IMR-90 (cell line): ENCODE results near the gene ISCU. TPM values are rescaled to one million over a fixed set of nuclear protein-coding genes. Genes with fewer than 3 reads are reported as not detected.

Experiments used
- ATAC-seq: fragments of 200-7000 bp; cut with Tn5 transposase; 2 replicates; pipeline ENCODE4 v1.9.1; 2020; ENCODE audit warnings: low read depth, mild to moderate bottlenecking, moderate library complexity
- BruUV-seq: library from RNA; stranded (reverse); fragments of 400-500 nt; replicated peaks from 2 replicates; lab custom pipeline; 2021; lab: Mats Ljungman, UMichigan
- CTCF ChIA-PET: fragments of 300-600 bp; formaldehyde crosslinking; extraction: SDS; loops from one replicate; lab custom pipeline; 2021; ENCODE audit warnings: antibody characterized with exemption; lab: Yijun Ruan, JAX
- POLR2A ChIA-PET: fragments of 300-600 bp; sonication (Branson Sonifier 250); formaldehyde crosslinking; loops from one replicate; lab custom pipeline; 2022; ENCODE audit warnings: antibody characterized with exemption; ENCODE audit not compliant: unreplicated experiment; lab: Charles Lee
- DNase-seq: peaks from one replicate; pipeline ENCODE4 v3.0.0; 2013
- H2AFZ ChIP-seq: replicated peaks from 2 replicates; pipeline ENCODE3; 2013; ENCODE audit warnings: low read length, mild to moderate bottlenecking; ENCODE audit not compliant: poor library complexity
- H2AK5ac ChIP-seq: 2 replicates; pipeline ENCODE4 v1.6.1; 2013; ENCODE audit warnings: low read depth, low read length, inconsistent platforms
- H2AK9ac ChIP-seq: replicated peaks from 2 replicates; pipeline ENCODE3; 2013; ENCODE audit warnings: mild to moderate bottlenecking, low read depth, low read length, moderate library complexity; ENCODE audit not compliant: poor library complexity
- H2BK120ac ChIP-seq: 2 replicates; pipeline ENCODE4 v1.6.1; 2013; ENCODE audit warnings: low read depth, low read length, inconsistent platforms
- H2BK15ac ChIP-seq: 3 replicates; pipeline ENCODE4 v1.6.1; 2013; ENCODE audit warnings: low read depth, low read length, inconsistent platforms
- H2BK20ac ChIP-seq: 2 replicates; pipeline ENCODE4 v1.6.1; 2013; ENCODE audit warnings: low read depth, mild to moderate bottlenecking, inconsistent platforms, low read length, moderate library complexity
- H2BK5ac ChIP-seq: 2 replicates; pipeline ENCODE4 v1.6.1; 2013; ENCODE audit warnings: mild to moderate bottlenecking, low read depth, low read length, inconsistent platforms; ENCODE audit not compliant: poor library complexity, severe bottlenecking
- H3K14ac ChIP-seq: replicated peaks from 2 replicates; pipeline ENCODE4 v1.6.1; 2013; ENCODE audit warnings: low read depth, low read length, inconsistent platforms
- H3K18ac ChIP-seq: 2 replicates; pipeline ENCODE4 v1.6.1; 2013; ENCODE audit warnings: low read depth, low read length, control low read depth
- H3K23ac ChIP-seq: 2 replicates; pipeline ENCODE4 v1.6.1; 2013; ENCODE audit warnings: low read depth, low read length, inconsistent platforms
- H3K27ac ChIP-seq: 2 replicates; pipeline ENCODE4 v1.5.1; 2013; ENCODE audit warnings: mild to moderate bottlenecking, control low read depth, low read length; ENCODE audit not compliant: insufficient read depth
- H3K27me3 ChIP-seq: 2 replicates; pipeline ENCODE4 v1.6.1; 2013; ENCODE audit warnings: low read length; ENCODE audit not compliant: control insufficient read depth, insufficient read depth
- H3K36me3 ChIP-seq: 2 replicates; pipeline ENCODE4 v1.6.1; 2013; ENCODE audit warnings: low read length, mixed read lengths; ENCODE audit not compliant: control insufficient read depth, insufficient read depth
- H3K4ac ChIP-seq: 2 replicates; pipeline ENCODE4 v1.6.1; 2013; ENCODE audit warnings: low read depth, low read length, inconsistent platforms
- H3K4me1 ChIP-seq: 2 replicates; pipeline ENCODE4 v1.6.1; 2013; ENCODE audit warnings: low read length, mixed read lengths; ENCODE audit not compliant: control insufficient read depth, insufficient read depth
- H3K4me2 ChIP-seq: 2 replicates; pipeline ENCODE4 v1.6.1; 2013; ENCODE audit warnings: low read depth, mild to moderate bottlenecking, control low read depth, low read length, moderate library complexity
- H3K4me3 ChIP-seq: 2 replicates; pipeline ENCODE4 v1.5.1; 2013; ENCODE audit warnings: low read depth, mild to moderate bottlenecking, control low read depth, low read length, moderate library complexity; ENCODE audit not compliant: insufficient read depth
- H3K56ac ChIP-seq: 2 replicates; pipeline ENCODE4 v1.6.1; 2013; ENCODE audit warnings: low read length, inconsistent platforms; ENCODE audit not compliant: insufficient read depth; ENCODE audit errors: extremely low read depth
- H3K79me1 ChIP-seq, 2 experiments: 2 replicates each; pipeline ENCODE4 v1.6.1; 2013; ENCODE audit warnings: low read length in 2 of 2, inconsistent platforms in 1 of 2, low read depth in 1 of 2
- H3K9ac ChIP-seq: 2 replicates; pipeline ENCODE4 v1.6.1; 2013; ENCODE audit warnings: low read depth, low read length, control low read depth
- H3K9me1 ChIP-seq: 2 replicates; pipeline ENCODE4 v1.6.1; 2013; ENCODE audit warnings: low read length, inconsistent platforms; ENCODE audit not compliant: insufficient read depth
- H3K9me3 ChIP-seq: 2 replicates; pipeline ENCODE4 v1.6.1; 2013; ENCODE audit warnings: low read length; ENCODE audit not compliant: control insufficient read depth, insufficient read depth
- H4K20me1 ChIP-seq: 2 replicates; pipeline ENCODE4 v1.6.1; 2013; ENCODE audit warnings: low read length, inconsistent platforms; ENCODE audit not compliant: insufficient read depth
- H4K5ac ChIP-seq: 2 replicates; pipeline ENCODE4 v1.6.1; 2013; ENCODE audit warnings: mild to moderate bottlenecking, low read depth, low read length, control low read depth
- H4K8ac ChIP-seq, 2 experiments: 2 replicates each; pipeline ENCODE4 v1.6.1; 2013; ENCODE audit warnings: low read depth in 2 of 2, low read length in 2 of 2, control low read depth in 1 of 2, inconsistent platforms in 1 of 2
- H4K91ac ChIP-seq: 2 replicates; pipeline ENCODE4 v1.6.1; 2013; ENCODE audit warnings: low read depth, low read length, inconsistent platforms; ENCODE audit not compliant: insufficient read depth
- MAZ ChIP-seq: IDR thresholded peaks from 2 replicates; pipeline ENCODE4 v1.6.1; 2012; ENCODE audit warnings: low read depth, mild to moderate bottlenecking, low read length, improper control_type of control experiment, moderate library complexity, borderline replicate concordance
- SMC3 ChIP-seq: fragments of 150-350 bp; IDR thresholded peaks from 2 replicates; pipeline ENCODE4 v1.6.1; 2016; ENCODE audit warnings: low read depth, mild to moderate bottlenecking, antibody characterized with exemption, low read length, moderate library complexity
- WGBS, 2 experiments: methylation state at CpG; one replicate each; pipeline versions ENCODE4 v1.1.5 to v1.1.7; 2013; ENCODE audit warnings: missing lambda C conversion rate in 2 of 2; ENCODE audit not compliant: insufficient read length in 1 of 2; ENCODE audit errors: extremely low coverage in 2 of 2; 5-methylcytosine and 5-hydroxymethylcytosine counted together
- dilution Hi-C: fragments of 300-500 bp; cut with HindIII; formaldehyde crosslinking; loops from one replicate; pipeline ENCODE4 v1.14.3; 2018; ENCODE audit warnings: low sequenced_read_pairs; ENCODE audit not compliant: unreplicated experiment
- in situ Hi-C: fragments of 300-500 bp; cut with MboI; formaldehyde crosslinking; loops from 3 replicates; pipeline ENCODE4 v1.14.3; 2019; ENCODE audit warnings: low sequenced_read_pairs, inconsistent platforms, mixed read lengths
- intact Hi-C: fragments of 100-400 bp; cut with micrococcal nuclease; formaldehyde crosslinking; loops from 2 replicates; pipeline ENCODE4 v1.10.0; 2022
- polyA plus RNA-seq, 3 experiments: library from polyadenylated mRNA; depleted of rRNA; stranded (reverse); fragments of >200 nt; gene quantifications; 2 replicates each; pipeline ENCODE4 v1.2.3, GENCODE V29; 2012; ENCODE audit warnings: low replicate concordance in 1 of 3
- total RNA-seq: library from RNA; depleted of rRNA; stranded (reverse); fragments of >200 nt; gene quantifications from 2 replicates; pipeline ENCODE4 v1.2.3, GENCODE V29; 2012
- TF ChIP-seq, protein P1 (sequence below): fragments of 150-350 bp; IDR thresholded peaks from 2 replicates; pipeline ENCODE4 v1.6.1; 2017; ENCODE audit warnings: mild to moderate bottlenecking, antibody characterized with exemption, low read length, low read depth

The ISCU gene
- total and polyA plus RNA-seq, 2 of the 4 experiments (the other 2 are of a cell fraction) = 52.7 to 87.2 TPM

DNA sequence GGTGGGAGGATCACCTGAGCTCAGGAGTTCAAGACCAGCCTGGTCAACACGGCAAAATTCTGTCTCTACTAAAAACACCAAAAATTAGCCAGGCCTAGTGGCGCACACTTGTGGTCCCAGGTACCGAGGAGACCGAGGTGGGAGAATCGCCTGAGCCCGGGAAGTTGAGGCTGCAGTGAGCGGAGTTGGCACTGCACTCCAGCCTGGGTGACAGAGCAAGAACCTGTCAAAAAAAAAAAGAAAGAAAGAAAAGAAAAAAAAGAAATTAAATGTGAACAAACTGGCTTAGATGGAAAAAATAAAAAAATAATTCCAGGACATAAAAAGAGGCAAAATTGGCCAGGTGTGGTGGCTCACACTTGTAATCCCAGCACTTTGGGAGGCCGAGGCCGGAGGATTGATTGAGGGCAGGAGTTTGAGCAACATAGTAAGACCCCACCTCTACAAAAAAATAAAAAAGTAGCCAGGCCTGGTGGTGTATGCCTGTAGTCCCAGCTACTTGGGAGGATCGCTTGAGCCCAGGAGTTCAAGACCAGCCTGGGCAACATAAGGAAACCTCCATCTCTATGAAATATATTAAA, 32.0 kb downstream of the ISCU start:
- Histone ChIP-seq H3K9me3 (no peaks in the 10 kb centered on the region), H2AK5ac (no peak overlapping the region), H3K56ac (no peak overlapping the region), H3K27ac (no peak overlapping the region), H2AFZ (no peak overlapping the region), H2BK15ac (no peak overlapping the region), H3K9ac (no peak overlapping the region), H3K4me3 (no peak overlapping the region), H3K14ac (no peak overlapping the region), H2BK20ac (no peak overlapping the region), H4K20me1 (no peaks in the 10 kb centered on the region), H3K23ac (no peak overlapping the region), H3K18ac (no peak overlapping the region), H3K4me2 (no peak overlapping the region), H3K4me1 (peaks cover 4% of the 10 kb centered on the region; the same call in 1 of the 2 replicates), H4K5ac (no peak overlapping the region), H3K9me1 (peaks cover 7% of the 10 kb centered on the region; the same call in 1 of the 2 replicates), H3K4ac (no peak overlapping the region), H3K36me3 (peaks cover 2% of the 10 kb centered on the region; the same call in 1 of the 2 replicates), H3K27me3 (peaks cover 5% of the 10 kb centered on the region; the same call in 1 of the 2 replicates), H4K91ac (no peak overlapping the region), H2BK5ac (no peak overlapping the region), H2BK120ac (no peak overlapping the region), H4K8ac (no peak overlapping the region), H2AK9ac (no peak overlapping the region), H3K79me1 (peaks cover 0 to 7% of the 10 kb centered on the region in 2 experiments; a peak in 2 of 4 replicates)
- intact Hi-C loops = no loop called here
- 82% methylated on average over 3 of the region's 10 CpGs; no CpG with 5 or more reads in 1 of the 2 experiments for WGBS, 2 experiments
- POLR2A ChIA-PET = no interaction called here
- in situ Hi-C loops = no loop called here
- CTCF ChIA-PET = no interaction called here
- dilution Hi-C loops = no loop called here
- ATAC-seq (no peak), DNase-seq (no peak)
- TF ChIP-seq SMC3 (no peak), MAZ (no peak)
- TF ChIP-seq, protein P1, sequence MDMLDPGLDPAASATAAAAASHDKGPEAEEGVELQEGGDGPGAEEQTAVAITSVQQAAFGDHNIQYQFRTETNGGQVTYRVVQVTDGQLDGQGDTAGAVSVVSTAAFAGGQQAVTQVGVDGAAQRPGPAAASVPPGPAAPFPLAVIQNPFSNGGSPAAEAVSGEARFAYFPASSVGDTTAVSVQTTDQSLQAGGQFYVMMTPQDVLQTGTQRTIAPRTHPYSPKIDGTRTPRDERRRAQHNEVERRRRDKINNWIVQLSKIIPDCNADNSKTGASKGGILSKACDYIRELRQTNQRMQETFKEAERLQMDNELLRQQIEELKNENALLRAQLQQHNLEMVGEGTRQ = no peak
- BruUV-seq = no TSS peak
